T-helper 1 cell treated with Interleukin-12 subunit alpha and Interleukin-12 subunit beta and Interleukin-4 antibody, amounts not matched to agents 30 ng/mL and 1 ng/mL, for 36 hours (primary cell): ENCODE results near the gene DLST. TPM values are rescaled to one million over a fixed set of nuclear protein-coding genes. Genes with fewer than 3 reads are reported as not detected.

Experiments used
- intact Hi-C: fragments of 100-400 bp; cut with micrococcal nuclease; formaldehyde crosslinking; loops from one replicate; pipeline ENCODE4 v1.15.1; 2024
- total RNA-seq: library from RNA; stranded (reverse); gene quantifications from 2 replicates; pipeline ENCODE4 v1.2.3, GENCODE V29; 2022

DLST gene
- total RNA-seq, 1 donor from 2014 or later = 95.8 TPM

DNA sequence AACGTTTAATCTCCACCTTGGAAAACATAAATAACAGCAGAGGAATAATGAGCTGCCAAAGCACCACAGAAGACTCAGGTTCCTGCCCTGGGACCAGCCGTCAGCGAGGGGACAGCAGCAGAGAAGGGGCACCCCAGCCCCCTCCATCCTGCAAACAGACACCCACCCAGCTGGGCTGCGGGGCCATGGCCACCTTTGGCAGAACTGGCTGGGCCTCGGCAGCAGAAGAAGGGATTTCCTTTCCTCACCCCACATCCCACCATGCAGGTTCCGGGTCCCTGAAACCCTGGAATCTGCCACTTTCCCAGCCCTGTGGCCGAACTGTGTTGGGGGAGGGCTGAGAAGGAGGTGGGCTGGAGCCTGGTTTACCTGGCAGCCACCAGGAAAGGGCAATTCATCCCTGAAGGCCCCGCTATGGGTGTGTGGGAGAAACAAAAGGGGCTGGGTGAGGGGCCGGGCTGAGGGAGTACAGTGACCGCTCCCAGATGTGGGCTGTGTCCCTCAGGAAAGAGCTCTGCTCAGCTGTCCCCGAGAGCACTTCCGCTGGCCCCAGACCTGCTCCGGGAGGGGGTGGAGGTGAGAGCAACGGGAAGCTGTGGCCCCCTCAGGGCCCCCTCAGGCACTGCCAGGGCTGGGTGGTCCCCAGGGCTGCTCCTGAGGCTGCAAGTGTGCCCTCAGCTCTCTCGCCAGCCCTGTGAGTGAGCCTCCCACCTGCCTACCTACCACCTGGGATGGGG is 69.9 kb downstream of the DLST start:
- intact Hi-C loops = no loop called here

DNA sequence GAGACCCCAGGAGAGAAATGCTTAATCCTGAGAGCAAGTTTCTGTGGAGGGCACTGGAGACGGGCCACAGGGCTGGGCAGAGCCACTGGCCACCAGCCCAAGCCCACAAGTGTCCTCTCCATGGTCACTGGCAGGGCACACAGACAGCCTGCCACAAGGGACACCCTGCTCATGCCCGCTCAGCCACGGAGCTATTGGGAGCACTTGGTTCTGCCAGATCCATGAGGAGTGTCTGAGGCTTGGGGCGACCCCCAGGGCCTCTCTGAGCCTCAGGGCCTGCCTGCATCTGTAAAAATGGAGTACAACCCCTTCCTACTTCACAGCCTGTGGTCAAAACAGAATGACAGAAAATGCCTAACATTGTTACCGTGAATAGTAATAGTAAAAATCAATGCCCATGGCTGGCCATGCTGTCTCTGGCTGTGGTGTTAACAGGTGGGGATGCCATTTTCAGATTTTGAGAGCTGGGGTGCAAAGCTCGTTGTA is 70.5 kb downstream of the DLST start:
- intact Hi-C loops = no loop called here

DNA sequence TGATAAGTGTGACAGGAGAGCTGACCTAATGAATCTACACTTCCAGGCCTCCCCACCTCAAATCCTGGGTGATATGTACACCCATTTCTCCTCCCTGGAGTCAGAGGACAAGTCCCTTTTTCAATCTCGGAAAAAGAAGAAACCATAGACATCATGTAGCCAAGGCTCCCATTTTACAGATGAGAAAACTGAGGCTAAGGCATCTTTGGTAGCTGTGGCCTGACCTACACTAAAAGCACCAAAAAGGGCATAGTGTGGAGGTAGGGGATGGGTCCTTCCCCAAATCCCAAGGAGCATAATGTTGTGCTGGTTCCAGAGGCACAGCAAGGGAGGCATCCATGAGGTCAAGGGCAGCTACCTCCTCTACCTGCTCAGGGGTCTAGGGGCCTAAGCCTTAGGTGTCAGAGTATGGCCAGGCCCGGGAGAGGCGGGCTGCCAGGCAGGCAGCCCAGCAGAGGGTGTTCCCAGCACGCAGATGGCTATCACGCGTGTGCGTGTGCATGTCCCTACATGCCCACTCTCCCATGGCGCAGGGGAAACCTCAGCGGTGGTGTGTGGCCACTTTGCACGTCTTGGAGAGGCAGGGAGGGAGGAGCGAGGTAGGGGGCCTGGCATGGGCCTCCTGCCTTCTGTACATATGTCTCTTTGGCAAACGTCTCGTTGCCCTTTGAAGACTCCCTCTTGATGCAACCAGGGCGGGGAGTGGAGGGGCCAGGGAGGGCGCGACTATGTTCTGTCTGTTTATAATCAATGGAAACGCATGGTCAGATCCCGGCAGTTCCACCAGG is 71.2 kb downstream of the DLST start:
- intact Hi-C loops = no loop called here

Other genes with a start within 250 kb of the DLST start
- gene AREL1, start 168.8 kb upstream of the DLST start, total RNA-seq = 59.5 and 65.9 TPM in 2 replicates
- gene FCF1, start 168.8 kb upstream of the DLST start, total RNA-seq = 53.7 and 58.0 TPM in 2 replicates
- gene YLPM1, start 118.6 kb upstream of the DLST start, total RNA-seq = 81.1 and 84.6 TPM in 2 replicates
- 0.05 TPM in 1 of 2 replicates, not detected in the other for gene PROX2, start 5.8 kb upstream of the DLST start, total RNA-seq
- 5.7 and 5.9 TPM in 2 replicates for gene RPS6KL1, start 41.3 kb downstream of the DLST start, total RNA-seq
- gene PGF, start 73.7 kb downstream of the DLST start, total RNA-seq = 0.20 and 0.29 TPM in 2 replicates
- 45.0 and 50.6 TPM in 2 replicates for gene EIF2B2, start 121.0 kb downstream of the DLST start, total RNA-seq
- 18.3 and 20.2 TPM in 2 replicates for gene MLH3, start 169.6 kb downstream of the DLST start, total RNA-seq
- gene ACYP1, start 182.1 kb downstream of the DLST start, total RNA-seq = 34.4 and 35.0 TPM in 2 replicates
- 0.98 and 1.3 TPM in 2 replicates for gene ZC2HC1C, start 187.7 kb downstream of the DLST start, total RNA-seq
- 81.3 and 83.5 TPM in 2 replicates for gene NEK9, start 245.1 kb downstream of the DLST start, total RNA-seq